Dedifferentiated amniotic fluid mesenchymal stem cell (primary cell): ENCODE data around the gene SPATA31A1.
"Not testable (repeated sequence)": the region's sequence is repeated elsewhere in the genome, so short reads cannot be mapped to it uniquely, and the experiment has no call there.

Experiments used
- DNase-seq: peaks from one replicate; pipeline ENCODE4 v3.0.0-alpha.2; 2016; ENCODE audit errors: extremely low spot score

SPATA31A1 gene

DNA sequence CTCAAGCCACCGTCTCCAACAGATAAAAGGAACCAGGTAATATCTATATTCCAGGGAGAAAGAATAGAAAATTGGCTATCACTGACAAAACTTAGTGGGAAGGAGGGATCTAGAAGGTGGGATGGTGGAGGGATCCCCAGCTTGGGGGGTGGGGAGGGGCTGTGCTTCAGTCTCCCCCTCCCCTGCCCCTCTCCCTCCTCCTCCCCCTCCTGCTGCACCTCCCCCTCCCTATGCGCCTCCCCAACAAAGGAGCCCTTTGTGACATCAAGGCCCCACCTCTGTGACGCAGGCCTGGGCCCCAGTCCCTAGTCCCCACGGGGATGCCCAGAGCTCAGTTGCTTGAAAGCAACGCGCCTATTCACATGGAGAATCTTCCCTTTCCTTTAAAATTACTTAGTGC, at the start of gene SPATA31A1:
SPATA31A1 (plus strand) TSS at position 301 of the 400 bp plus-strand sequence; CDS start at position 363, 62 bp downstream.
- DNase-seq, result not testable (repeated sequence)

GRCh38 chr9:39407261-39408204, 52.1 kb downstream of the SPATA31A1 start:
- DNase-seq, result not testable (repeated sequence)

GRCh38 chr9:39411254-39411940, 55.9 kb downstream of the SPATA31A1 start:
- not testable (repeated sequence) for DNase-seq
